Esophagus mucosa (tissue), 1 donor: Measurements from ENCODE around the gene MYZAP. TPM values are rescaled to one million over a fixed set of nuclear protein-coding genes. Genes with fewer than 3 reads are reported as not detected.

Experiments
- ATAC-seq: fragments of 200-7000 bp; cut with Tn5 transposase; one replicate; pipeline ENCODE4 v1.9.1; 2020
- total RNA-seq: library from RNA; stranded (reverse); gene quantifications from one replicate; pipeline ENCODE4 v1.2.4, GENCODE V29; 2023
- donor health status: DM: yes; HTN: yes; CAD: no.

The MYZAP gene
- total RNA-seq, 1 donor from 2014 or later = 19.8 TPM

- ATAC-seq = no peak
These were observed 39.8 kb downstream of the MYZAP start for GRCh38 chr15:57631386-57632110.

GRCh38 chr15:57634290-57634689 is 42.6 kb downstream of the MYZAP start:
- no peak for ATAC-seq

GRCh38 chr15:57635300-57635909 is 43.7 kb downstream of the MYZAP start:
- no peak for ATAC-seq

GRCh38 chr15:57637846-57638245 is 46.1 kb downstream of the MYZAP start:
- no peak for ATAC-seq

- ATAC-seq = no peak
These were observed 47.6 kb downstream of the MYZAP start for GRCh38 chr15:57639306-57639705.

- ATAC-seq = no peak
These were observed 49.4 kb downstream of the MYZAP start for GRCh38 chr15:57640930-57641682.

- no peak for ATAC-seq
These were observed 52.1 kb downstream of the MYZAP start for GRCh38 chr15:57643826-57644225.

GRCh38 chr15:57646087-57646486 is 54.4 kb downstream of the MYZAP start:
- ATAC-seq = no peak

GRCh38 chr15:57647071-57647790 is 55.5 kb downstream of the MYZAP start:
- peak; percentile 33 for ATAC-seq

- peak; percentile 58 for ATAC-seq
These were observed 56.1 kb downstream of the MYZAP start for GRCh38 chr15:57647791-57648130.

GRCh38 chr15:57649138-57649537 is 57.4 kb downstream of the MYZAP start:
- peak; percentile 43 for ATAC-seq

GRCh38 chr15:57651445-57651844 is 59.7 kb downstream of the MYZAP start:
- ATAC-seq = no peak

GRCh38 chr15:57652481-57652880 is 60.8 kb downstream of the MYZAP start:
- no peak for ATAC-seq

- no peak for ATAC-seq
These were observed 62.6 kb downstream of the MYZAP start for GRCh38 chr15:57654153-57654852.

- no peak for ATAC-seq
These were observed 63.3 kb downstream of the MYZAP start for GRCh38 chr15:57655053-57655452.

GRCh38 chr15:57655809-57656208 is 64.1 kb downstream of the MYZAP start:
- no peak for ATAC-seq

- ATAC-seq = no peak
These were observed 64.7 kb downstream of the MYZAP start for GRCh38 chr15:57656434-57656833.

- no peak for ATAC-seq
These were observed 65.9 kb downstream of the MYZAP start for GRCh38 chr15:57657619-57658018.

- no peak for ATAC-seq
These were observed 70.5 kb downstream of the MYZAP start for GRCh38 chr15:57662091-57662744.

GRCh38 chr15:57662802-57663201 is 71.1 kb downstream of the MYZAP start:
- ATAC-seq = no peak

GRCh38 chr15:57663262-57663661 is 71.6 kb downstream of the MYZAP start:
- no peak for ATAC-seq

- ATAC-seq = no peak
These were observed 73.5 kb downstream of the MYZAP start for GRCh38 chr15:57665194-57665593.
